Common myeloid progenitor, CD34-positive (primary cell): ENCODE data around the gene GPRC5D.

Experiments
- CTCF ChIA-PET: fragments of 350-600 bp; sonication (Branson Sonifier 250); formaldehyde crosslinking; loops from one replicate; lab custom pipeline; 2021; ENCODE audit warnings: antibody characterized with exemption; lab: Charles Lee
- POLR2A ChIA-PET: fragments of 350-600 bp; sonication (Branson Sonifier 250); formaldehyde crosslinking; loops from one replicate; lab custom pipeline; 2021; ENCODE audit warnings: antibody characterized with exemption; lab: Charles Lee
- DNase-seq, 3 donors: peaks; one replicate each; pipeline versions ENCODE4 v3.0.0 to v3.0.0-alpha.2; 2013
- H3K27ac ChIP-seq, 2 experiments: 1 replicate in 1 of 2; 2 replicates in 1 of 2; pipeline ENCODE4 v1.7.0; 2013; ENCODE audit warnings: inconsistent platforms in 2 of 2, low read length in 2 of 2, mild to moderate bottlenecking in 2 of 2, low read depth in 1 of 2, moderate library complexity in 1 of 2; ENCODE audit not compliant: severe bottlenecking in 2 of 2, insufficient read depth in 1 of 2, poor library complexity in 1 of 2
- H3K27me3 ChIP-seq, 5 experiments: replicated peaks in 2 of 5; 1 replicate in 3 of 5; 2 replicates in 2 of 5; pipeline versions ENCODE4 v1.6.1 to v1.7.0; 2013; ENCODE audit warnings: low read length in 4 of 5, mild to moderate bottlenecking in 2 of 5, moderate library complexity in 2 of 5, inconsistent platforms in 1 of 5; ENCODE audit not compliant: insufficient read depth in 5 of 5, control insufficient read depth in 4 of 5
- H3K36me3 ChIP-seq, 4 experiments: 1 replicate in 2 of 4; 2 replicates in 2 of 4; pipeline versions ENCODE4 v1.6.1 to v1.7.0; 2013; ENCODE audit warnings: low read length in 3 of 4, control low read depth in 1 of 4, mild to moderate bottlenecking in 1 of 4; ENCODE audit not compliant: control insufficient read depth in 4 of 4, insufficient read depth in 4 of 4
- H3K4me1 ChIP-seq, 4 experiments: 1 replicate in 3 of 4; 2 replicates in 1 of 4; pipeline versions ENCODE4 v1.6.1 to v1.7.1; 2013; ENCODE audit warnings: low read length in 3 of 4, mild to moderate bottlenecking in 3 of 4, control low read depth in 1 of 4, inconsistent platforms in 1 of 4, moderate library complexity in 1 of 4; ENCODE audit not compliant: control insufficient read depth in 4 of 4, insufficient read depth in 4 of 4; ENCODE audit errors: control extremely low read depth in 1 of 4
- H3K4me3 ChIP-seq, 7 experiments: 1 replicate in 4 of 7; 2 replicates in 3 of 7; pipeline versions ENCODE4 v1.5.1 to v1.7.0; 2013; ENCODE audit warnings: mild to moderate bottlenecking in 7 of 7, low read length in 6 of 7, moderate library complexity in 6 of 7, inconsistent platforms in 2 of 7, low read depth in 2 of 7, control low read depth in 1 of 7; ENCODE audit not compliant: insufficient read depth in 4 of 7, control insufficient read depth in 1 of 7; ENCODE audit errors: extremely low read depth in 1 of 7
- H3K9me3 ChIP-seq, 5 experiments: 1 replicate in 4 of 5; 2 replicates in 1 of 5; pipeline versions ENCODE4 v1.6.1 to v1.7.1; 2013; ENCODE audit warnings: low read length in 4 of 5, mild to moderate bottlenecking in 2 of 5, inconsistent platforms in 1 of 5, low read depth in 1 of 5, moderate library complexity in 1 of 5; ENCODE audit not compliant: control insufficient read depth in 4 of 5, insufficient read depth in 2 of 5; ENCODE audit errors: control extremely low read depth in 1 of 5
- WGBS: methylation state at CpG from one replicate; pipeline ENCODE4 v1.1.5; 2013; ENCODE audit not compliant: insufficient coverage; 5-methylcytosine and 5-hydroxymethylcytosine counted together

GPRC5D gene

GRCh38 chr12:12983420-12984035, 31.6 kb upstream of the GPRC5D start:
- ChIA-PET CTCF (interaction anchor here (0.6 to 3.8 kb wide), 13 partner anchors 8 to 240 kb away, joined by 3 to 32 read pairs (median 4); no protein-coding TSS in a partner anchor), POLR2A (no interaction called here)
- no peak overlapping the region for H3K27ac ChIP-seq
- no peak overlapping the region for H3K4me3 ChIP-seq
- 78% methylated on average over 5 of the region's 9 CpGs for WGBS
- peaks cover 13 to 66% (median 50%) of the 10 kb centered on the region in 4 experiments for H3K36me3 ChIP-seq
- DNase-seq = peak; percentile 31 to 58 (median 57)
- H3K27me3 ChIP-seq = no peaks in the 10 kb centered on the region
- no peaks in the 10 kb centered on the region for H3K9me3 ChIP-seq
- no peaks in the 10 kb centered on the region for H3K4me1 ChIP-seq

- Histone ChIP-seq H3K9me3 (no peaks in the 10 kb centered on the region), H3K27ac (no peak overlapping the region), H3K27me3 (no peaks in the 10 kb centered on the region), H3K4me1 (no peaks in the 10 kb centered on the region), H3K36me3 (peaks cover 13 to 67% (median 47%) of the 10 kb centered on the region in 4 experiments), H3K4me3 (no peak overlapping the region)
- CTCF ChIA-PET = interaction anchor here (0.7 to 3.8 kb wide), 16 partner anchors 8 to 273 kb away, joined by 3 to 32 read pairs (median 3); no protein-coding TSS in a partner anchor
- WGBS = 90% methylated on average over 2 of the region's 2 CpGs
- DNase-seq = no peak
- POLR2A ChIA-PET = no interaction called here
Observed at GRCh38 chr12:12982331-12982730, 30.4 kb upstream of the GPRC5D start.

GRCh38 chr12:12979731-12980259, 27.8 kb upstream of the GPRC5D start:
- ChIA-PET CTCF (interaction anchor here (0.9 to 1.8 kb wide), 6 partner anchors 9 to 232 kb away, joined by 3 to 5 read pairs (median 4); no protein-coding TSS in a partner anchor), POLR2A (no interaction called here)
- H3K36me3 ChIP-seq = peaks cover 13 to 60% (median 38%) of the 10 kb centered on the region in 4 experiments
- no peak for DNase-seq
- no peaks in the 10 kb centered on the region for H3K9me3 ChIP-seq
- H3K27ac ChIP-seq = no peak overlapping the region
- no peaks in the 10 kb centered on the region for H3K27me3 ChIP-seq
- H3K4me3 ChIP-seq = no peak overlapping the region
- H3K4me1 ChIP-seq = no peaks in the 10 kb centered on the region
- 100% methylated on average over 4 of the region's 4 CpGs for WGBS

GRCh38 chr12:12979126-12979525, 27.2 kb upstream of the GPRC5D start:
- Histone ChIP-seq H3K4me3 (no peak overlapping the region), H3K27me3 (no peaks in the 10 kb centered on the region), H3K27ac (no peak overlapping the region), H3K4me1 (no peaks in the 10 kb centered on the region), H3K36me3 (peaks cover 16 to 62% (median 40%) of the 10 kb centered on the region in 4 experiments), H3K9me3 (peaks cover 0 to 5% (median 3%) of the 10 kb centered on the region in 5 experiments)
- ChIA-PET CTCF (interaction anchor here (1.0 to 1.8 kb wide), 3 partner anchors 8 to 63 kb away, joined by 3 to 5 read pairs (median 5); no protein-coding TSS in a partner anchor), POLR2A (no interaction called here)
- DNase-seq = no peak
- 100% methylated on average over 1 of the region's 4 CpGs for WGBS

GRCh38 chr12:12977231-12977630, 25.3 kb upstream of the GPRC5D start:
- no peak overlapping the region for H3K4me3 ChIP-seq
- WGBS = 100% methylated on average over 4 of the region's 4 CpGs
- H3K36me3 ChIP-seq = peaks cover 31 to 74% (median 50%) of the 10 kb centered on the region in 4 experiments
- no peaks in the 10 kb centered on the region for H3K27me3 ChIP-seq
- POLR2A ChIA-PET = no interaction called here
- CTCF ChIA-PET = interaction anchor here (0.8 to 4.1 kb wide), 6 partner anchors 8 to 235 kb away, joined by 3 to 23 read pairs (median 8); no protein-coding TSS in a partner anchor
- H3K9me3 ChIP-seq = peaks cover 0 to 24% (median 20%) of the 10 kb centered on the region in 5 experiments
- no peaks in the 10 kb centered on the region for H3K4me1 ChIP-seq
- H3K27ac ChIP-seq = no peak overlapping the region
- DNase-seq = no peak

GRCh38 chr12:12976366-12976765, 24.4 kb upstream of the GPRC5D start:
- ChIA-PET POLR2A (no interaction called here), CTCF (interaction anchor here (0.8 to 4.1 kb wide), 8 partner anchors 9 to 236 kb away, joined by 3 to 23 read pairs (median 6); no protein-coding TSS in a partner anchor)
- H3K36me3 ChIP-seq = peaks cover 27 to 78% (median 50%) of the 10 kb centered on the region in 4 experiments
- 100% methylated on average over 2 of the region's 2 CpGs for WGBS
- no peak overlapping the region for H3K27ac ChIP-seq
- peaks cover 1 to 27% (median 21%) of the 10 kb centered on the region in 5 experiments for H3K9me3 ChIP-seq
- H3K27me3 ChIP-seq = no peaks in the 10 kb centered on the region
- no peak for DNase-seq
- no peaks in the 10 kb centered on the region for H3K4me1 ChIP-seq
- no peak overlapping the region for H3K4me3 ChIP-seq
